Epithelial cell of prostate (primary cell): ENCODE data around the gene OCA2.
"Not testable (repeated sequence)": the region's sequence is repeated elsewhere in the genome, so short reads cannot be mapped to it uniquely, and the experiment has no call there.

Experiments used
- DNase-seq: peaks from one replicate; pipeline ENCODE4 v3.0.0-alpha.2; 2011; ENCODE audit warnings: low read depth, low spot score
- H3K27ac ChIP-seq: fragments of 450-650 bp; 2 replicates; pipeline ENCODE4 v1.5.1; 2017; ENCODE audit warnings: mild to moderate bottlenecking

The OCA2 gene

DNA sequence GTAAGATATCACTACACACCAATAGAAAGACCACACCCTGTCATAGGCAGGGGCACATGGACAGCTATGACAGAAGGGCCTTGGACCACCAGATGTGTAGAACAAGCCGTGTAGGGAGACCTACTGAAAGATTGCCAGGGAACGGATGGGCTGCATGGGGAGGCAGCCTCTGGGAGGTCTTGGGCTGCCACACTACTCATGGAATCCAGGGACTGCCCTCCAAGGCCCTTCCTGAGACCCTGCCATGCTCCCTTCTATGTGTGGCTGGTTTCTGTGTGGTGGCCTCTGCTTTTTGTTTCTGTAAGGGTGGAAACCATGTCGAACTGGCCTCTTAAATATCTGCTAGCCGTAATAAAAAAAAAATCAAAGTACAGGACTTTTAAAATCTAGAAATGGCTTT is 86.9 kb downstream of the OCA2 start:
- DNase-seq, result no peak
- H3K27ac ChIP-seq, result no peak overlapping the region

DNA sequence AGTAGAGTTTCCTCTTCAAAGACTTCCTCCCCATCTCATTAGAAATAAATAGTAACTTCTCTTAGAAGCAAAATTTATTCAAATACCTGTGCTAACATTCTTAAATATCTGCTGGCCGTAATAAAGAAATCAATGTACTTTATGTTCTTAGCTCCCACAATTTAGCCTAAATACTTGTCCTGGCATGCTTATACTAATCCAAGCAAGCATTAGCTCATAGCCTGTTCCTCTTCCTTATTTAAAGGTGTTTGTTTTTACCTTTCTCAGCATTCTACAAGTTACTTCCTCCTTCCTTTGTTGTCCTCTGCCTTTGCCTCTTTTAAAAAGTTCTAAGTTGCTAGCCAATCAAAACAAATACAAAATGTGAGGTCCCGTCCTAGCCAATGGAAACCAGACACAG is 90.9 kb downstream of the OCA2 start:
- not testable (repeated sequence) for H3K27ac ChIP-seq, DNase-seq

DNA sequence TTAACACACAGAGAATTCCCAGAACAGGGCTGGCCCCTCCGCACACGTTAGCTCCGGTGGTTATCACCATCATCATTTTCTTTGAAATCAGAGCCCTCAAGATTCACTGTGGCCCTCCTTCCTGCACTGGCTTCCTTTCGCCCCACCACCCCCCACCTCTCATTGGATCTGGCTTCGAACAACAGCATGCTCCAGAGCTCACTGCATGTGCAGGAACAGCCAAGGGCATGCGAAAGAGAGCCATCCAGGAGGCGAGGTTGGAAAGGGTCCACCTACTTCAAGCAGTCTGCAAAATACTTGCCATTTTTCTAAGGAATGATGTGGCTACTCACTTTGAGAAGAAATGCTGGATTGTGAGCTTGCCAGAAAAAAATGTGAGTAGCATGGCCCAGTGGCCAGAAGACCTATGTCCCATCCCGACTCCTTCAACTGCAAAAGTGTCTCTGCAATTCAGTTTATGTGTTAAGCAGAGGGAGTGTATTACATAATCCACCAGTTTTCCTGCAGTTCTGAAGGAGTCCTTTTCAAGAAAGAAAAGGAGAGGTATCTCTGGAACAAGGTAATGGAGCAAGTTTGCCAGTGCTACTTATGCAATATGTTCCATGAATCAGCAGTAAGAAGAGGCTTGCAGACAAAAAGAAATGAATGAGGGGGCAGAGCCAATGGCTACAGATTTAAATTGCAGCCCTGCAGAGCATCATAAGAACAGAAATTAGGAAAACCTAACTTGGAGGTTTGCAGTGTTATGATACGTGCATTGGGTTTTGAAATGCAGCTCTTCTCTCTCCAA is 92.8 kb downstream of the OCA2 start:
- no peak for DNase-seq
- no peak overlapping the region for H3K27ac ChIP-seq

DNA sequence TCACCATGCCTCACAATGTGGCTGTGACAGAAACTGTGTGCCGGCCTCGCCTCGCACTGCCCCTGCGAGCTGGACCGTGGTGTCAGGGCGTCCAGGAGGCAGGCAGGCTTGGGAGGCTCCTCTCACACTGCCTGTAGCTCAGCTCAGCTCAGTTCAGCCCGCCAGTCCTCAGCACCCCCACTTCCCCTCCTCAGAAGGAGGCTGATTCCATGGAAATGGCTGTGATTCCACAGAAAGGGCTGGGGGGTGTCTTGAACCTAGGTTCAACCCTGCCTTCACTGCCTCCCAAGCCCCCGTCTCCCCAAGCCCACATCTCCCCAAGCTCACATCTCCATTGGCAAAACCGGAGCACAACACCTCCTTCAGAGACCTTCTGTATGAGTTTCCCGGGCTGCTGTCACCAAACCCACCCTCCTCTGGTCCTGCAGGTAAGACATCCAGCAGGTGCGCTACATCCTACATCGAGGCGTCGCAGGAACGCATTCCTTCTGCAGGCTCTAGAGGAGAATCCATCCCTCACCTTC is 94.0 kb downstream of the OCA2 start:
- DNase-seq, result no peak
- H3K27ac ChIP-seq, result no peak overlapping the region

DNA sequence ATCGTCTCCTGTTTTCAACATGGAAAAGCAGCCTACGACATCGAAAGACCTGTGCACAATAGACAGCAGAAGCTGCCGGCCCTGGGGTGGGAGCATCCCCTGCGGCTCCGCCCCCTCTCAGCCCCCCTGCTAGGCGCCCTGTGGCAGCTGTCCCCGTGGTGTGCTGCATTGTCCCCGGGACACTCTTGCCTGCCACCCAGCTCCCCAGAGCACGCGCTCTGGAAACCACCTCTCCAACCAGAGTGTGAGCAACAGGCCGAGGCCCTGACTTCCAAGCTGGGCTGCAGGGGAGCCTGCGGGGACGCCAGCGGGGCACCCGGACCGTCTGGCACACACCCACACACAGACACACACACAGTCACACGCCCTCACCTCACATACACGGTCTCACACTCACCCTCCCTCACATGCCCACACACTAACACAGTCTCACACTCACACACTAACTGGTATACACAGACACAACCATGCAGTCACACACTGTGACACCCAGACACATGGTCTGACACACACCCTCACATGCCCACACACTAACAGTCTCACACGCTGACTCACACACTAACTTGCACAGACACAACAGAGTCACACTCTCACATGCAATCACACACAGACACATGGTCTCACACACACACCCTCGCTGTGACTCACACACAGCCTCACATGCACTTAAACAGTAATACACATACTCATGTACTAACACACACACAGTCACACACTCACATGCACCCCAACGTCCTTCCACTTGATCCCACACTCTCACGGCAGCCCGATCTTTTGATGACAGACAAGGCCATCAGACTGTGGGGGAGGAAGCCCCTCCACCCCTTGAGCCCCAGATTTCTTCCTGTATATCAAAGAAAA is 94.7 kb downstream of the OCA2 start:
- H3K27ac ChIP-seq, result no peak overlapping the region
- DNase-seq, result no peak

DNA sequence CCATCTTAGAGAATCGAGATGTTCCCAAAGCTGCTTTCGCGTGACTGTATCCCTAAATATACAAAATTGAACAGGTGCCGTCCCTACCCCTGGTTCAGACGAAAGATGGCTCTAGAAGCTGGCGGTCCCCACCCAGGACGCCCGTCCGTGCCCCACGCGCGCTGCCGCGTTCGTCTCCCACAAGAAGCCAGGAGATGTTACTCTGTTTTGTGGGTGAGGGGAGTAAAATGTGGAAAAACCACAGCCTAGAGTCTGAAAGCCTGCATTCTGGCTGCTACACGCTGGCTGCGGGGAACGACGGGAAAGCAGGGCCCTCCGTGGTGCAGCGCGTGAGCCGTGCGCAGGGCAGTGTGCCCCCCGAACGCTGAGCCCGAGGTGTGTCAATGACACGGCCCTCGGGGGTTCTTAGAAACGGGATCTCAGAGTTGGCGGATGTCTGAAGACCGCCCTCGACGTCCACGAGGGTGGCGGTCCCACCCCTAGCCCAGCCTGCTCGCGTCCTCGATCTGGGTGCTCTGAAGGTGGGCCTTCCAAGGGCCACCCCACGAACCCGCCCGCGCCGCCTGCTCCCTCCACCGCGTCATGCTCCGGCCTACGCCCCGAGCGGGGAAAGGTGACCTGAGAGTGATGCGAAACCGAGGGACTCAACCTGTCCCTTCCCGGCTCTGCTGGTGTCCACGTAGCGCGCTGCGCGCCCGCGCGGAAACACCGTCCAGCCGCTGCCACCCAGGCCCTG is 95.6 kb downstream of the OCA2 start:
- no peak overlapping the region for H3K27ac ChIP-seq
- no peak for DNase-seq

DNA sequence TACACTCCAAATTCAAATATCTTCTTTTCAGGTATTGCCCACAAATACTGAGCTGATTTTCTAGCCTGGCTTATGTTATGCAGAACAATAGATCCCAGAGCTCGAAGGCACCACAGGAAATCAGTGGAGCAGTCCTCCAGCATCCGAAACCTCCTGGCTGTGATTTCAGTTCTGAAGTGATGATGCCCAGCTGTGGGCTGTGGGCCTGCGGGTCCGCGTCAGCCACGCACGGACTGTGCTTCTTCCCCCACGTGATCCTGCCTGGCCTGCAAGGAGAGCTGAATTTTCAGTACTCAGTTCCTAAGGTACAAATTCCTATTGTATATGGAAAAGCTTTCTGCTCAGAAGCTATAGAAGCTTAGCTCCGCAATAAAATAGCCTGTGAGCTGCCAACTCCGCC is 96.2 kb downstream of the OCA2 start:
- H3K27ac ChIP-seq, result no peak overlapping the region
- no peak for DNase-seq

DNA sequence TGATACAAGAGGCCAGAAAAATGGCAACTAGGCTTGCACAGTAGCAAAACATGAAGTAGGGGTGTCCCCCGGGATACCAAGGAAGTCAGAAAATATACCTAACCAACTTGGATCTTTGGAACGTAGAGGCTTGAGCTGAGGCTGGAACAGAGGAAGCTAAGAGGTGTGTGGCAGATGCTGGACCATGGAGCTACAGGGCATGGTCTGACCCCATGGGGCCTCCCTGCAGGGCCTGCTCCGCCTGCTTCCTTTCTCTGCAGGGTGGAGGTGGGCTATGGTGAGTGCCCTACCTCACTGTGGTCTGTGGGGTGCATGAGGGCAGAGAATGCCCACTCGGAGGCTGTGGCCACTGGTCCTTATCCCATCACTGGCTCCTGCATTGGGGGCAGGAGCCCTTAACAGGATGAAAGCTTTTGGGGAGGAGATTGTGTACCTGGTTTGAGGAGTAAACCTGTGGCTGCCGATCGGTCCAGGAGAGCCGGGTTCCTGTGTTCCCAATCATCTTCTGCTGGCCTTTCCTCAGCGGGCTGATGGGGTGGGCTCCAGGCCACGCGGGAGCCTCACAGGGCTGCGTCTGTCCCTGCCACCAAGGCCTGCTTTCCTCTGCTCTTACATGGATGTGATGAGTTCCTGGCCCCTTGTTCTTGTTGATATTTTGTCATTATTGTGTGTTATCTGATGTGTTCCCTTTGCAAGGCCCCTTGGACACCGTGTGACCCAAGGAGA is 96.8 kb downstream of the OCA2 start:
- no peak overlapping the region for H3K27ac ChIP-seq
- DNase-seq, result no peak

DNA sequence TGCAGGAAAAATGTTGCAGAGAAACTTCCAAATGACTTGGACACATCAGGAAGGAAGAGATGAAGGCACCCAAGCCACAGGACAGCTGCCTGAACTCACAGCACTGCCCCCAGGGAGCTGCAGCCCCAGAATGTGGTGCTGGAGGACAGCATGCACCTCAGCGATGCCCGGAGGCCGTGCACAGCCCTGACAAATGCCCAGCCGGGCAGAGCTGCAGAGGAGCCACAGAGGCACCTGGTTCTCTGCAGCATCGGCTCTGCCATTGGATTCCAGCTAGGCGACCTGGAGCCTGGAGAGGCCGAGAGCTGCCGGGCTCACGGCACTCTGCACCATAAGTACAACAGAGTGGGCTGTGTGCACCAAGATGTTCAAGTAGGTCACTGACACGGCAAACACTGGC is 97.5 kb downstream of the OCA2 start:
- DNase-seq, result no peak
- no peak overlapping the region for H3K27ac ChIP-seq

DNA sequence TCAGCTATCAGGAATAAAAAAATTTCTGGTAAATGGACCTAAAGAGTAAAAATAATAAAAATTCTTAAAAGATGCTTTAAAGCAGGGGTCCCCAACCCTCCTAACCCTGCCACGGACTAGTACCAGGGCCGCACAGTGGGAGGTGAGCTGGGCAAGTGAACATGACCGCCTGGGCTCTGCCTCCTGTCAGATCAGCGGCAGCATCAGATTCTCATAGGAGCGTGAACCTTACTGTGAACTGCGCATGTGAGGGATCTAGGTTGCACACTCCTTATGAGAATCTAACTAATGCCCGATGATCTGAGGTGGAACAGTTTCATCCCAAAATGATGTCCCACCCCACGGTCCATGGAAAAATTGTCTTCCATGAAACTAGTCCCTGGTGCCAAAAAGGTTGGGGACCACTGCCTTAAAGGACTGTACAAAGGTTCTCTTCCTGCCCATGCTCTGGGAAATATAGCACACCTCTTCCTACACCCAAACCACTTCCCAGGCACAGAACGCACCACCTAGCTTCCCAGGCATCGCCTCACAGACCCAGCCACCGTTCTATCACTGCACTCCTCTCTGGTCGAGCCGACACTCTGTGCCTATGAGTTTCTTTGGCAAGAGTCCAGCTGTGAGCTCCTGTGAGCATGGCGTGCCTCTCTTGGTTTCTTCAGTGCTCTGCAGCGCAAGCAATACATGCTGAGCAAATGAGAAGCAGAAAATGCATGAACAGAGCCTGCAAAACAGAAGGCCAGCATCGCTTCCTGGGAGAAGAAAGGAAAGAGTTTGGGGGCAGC is 104.9 kb downstream of the OCA2 start:
- DNase-seq, result no peak
- no peak overlapping the region for H3K27ac ChIP-seq

DNA sequence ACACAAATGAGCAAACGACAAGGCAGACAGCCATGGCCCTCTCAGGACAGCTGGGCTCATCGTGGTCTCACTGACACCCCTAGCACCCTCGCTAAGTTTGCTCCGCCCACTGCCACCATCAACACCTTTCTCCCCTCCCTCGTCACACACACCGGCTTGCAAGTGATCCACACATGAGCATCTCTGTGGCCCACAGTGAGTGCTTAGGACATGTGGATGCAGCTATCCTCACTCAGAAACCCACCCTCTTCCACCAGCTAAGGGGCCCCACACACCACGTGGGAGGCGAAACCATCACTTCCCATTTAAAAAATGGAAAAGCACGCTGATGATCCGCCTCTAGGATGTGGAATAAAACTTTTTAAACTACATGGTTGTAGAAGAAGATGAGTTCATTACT is 105.6 kb downstream of the OCA2 start:
- no peak overlapping the region for H3K27ac ChIP-seq
- DNase-seq, result no peak

DNA sequence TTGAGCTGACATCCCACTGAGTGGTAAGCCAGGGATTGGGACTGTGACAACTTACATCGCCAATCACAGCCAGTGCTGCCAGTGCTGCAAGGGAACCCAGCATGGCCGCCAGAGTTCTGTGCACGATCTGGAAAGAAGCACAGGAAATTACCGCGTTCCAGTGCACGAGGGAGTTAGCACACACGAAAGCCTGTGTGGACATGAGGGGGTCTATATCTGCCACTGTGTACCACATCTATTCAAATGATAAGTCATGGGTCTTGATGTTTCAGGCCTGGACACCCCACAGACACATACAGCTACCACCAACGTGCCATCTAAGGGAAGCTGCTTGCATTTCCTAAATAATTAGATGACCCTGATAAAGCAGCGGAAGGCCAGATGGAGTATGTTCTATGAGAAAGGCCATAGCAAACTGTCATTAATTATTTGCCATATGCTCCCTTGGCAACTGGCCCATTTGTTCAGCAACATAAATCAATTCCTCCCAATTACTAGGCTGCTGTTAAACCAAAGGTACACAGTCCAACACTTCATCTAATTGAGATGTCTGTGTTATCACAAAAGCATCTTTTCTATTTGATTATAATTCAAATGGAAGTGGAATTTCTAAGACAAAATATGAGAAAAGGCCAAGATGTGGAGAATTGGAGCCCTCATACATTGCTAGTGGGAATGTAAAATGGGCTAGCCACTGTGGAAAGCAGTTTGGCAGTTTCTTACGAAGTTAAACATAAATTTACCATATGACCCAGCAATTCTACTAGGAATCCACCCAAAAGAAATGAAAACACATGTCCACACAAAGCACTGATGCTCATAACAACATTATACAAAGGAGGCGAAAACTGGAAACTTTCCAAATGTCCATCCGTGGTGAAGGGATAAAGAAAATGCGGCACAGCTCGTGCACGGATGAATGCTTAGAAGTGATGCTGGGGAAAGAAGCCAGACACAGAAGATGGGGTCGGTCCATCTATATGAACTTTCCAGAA is 108.3 kb downstream of the OCA2 start:
- H3K27ac ChIP-seq, result no peak overlapping the region
- no peak for DNase-seq

DNA sequence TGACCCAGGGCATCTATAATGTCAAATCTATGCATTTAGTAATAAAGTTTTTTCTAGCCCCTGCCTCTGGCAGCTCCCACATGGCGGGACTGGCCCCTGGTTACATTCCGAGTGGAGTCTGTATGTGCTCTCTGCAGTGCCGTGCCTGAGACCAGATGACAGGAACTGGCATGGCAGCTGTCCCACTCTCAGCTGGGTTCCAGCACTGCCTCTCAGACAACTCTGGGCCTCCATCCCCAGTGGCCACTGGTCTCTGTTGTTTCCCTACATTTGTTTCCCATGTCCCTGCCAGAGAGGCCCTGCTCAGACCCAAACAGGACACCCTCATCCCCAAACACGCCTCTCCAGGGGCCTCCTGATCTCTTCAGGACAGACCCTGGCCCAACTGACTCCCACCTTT is 109.3 kb downstream of the OCA2 start:
- no peak for DNase-seq
- no peak overlapping the region for H3K27ac ChIP-seq

DNA sequence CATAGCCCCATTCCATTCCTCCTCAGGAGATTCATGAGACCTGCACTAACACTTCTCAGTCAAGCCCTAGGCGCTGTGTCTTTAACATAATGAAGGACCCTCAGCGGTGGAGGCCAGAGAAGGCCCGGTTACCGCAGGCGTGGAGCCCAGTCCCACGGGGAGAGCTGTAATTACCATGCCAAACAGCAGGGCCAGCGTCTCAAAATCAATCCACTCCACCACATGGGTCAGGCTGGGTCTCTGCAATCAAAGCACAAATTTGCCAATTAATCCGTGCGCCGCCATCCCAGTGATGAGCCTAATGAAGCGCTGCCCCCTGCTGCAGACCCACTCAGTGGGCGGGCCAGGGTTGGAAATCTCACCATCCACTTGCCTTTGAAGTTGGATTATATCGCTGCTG is 109.7 kb downstream of the OCA2 start:
- no peak overlapping the region for H3K27ac ChIP-seq
- DNase-seq, result no peak

DNA sequence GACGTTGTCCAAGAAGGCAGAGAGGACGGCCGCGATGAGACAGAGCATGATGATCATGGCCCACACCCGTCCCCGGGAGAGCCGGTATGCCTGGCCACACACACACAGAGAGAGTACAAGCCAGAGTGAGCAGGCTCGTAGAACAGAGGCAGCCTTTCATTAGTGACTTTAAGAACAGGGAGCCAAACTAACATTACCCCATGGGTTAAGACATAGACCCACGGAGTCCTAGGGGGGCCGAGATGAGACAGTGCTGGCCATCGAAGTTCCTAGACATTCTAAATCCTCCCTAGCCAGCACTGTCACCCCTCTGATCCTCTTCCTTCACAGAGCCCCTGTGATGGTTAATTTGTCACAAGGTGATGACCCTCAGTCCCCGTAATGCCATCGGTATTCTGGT is 114.0 kb downstream of the OCA2 start:
- no peak overlapping the region for H3K27ac ChIP-seq
- no peak for DNase-seq

DNA sequence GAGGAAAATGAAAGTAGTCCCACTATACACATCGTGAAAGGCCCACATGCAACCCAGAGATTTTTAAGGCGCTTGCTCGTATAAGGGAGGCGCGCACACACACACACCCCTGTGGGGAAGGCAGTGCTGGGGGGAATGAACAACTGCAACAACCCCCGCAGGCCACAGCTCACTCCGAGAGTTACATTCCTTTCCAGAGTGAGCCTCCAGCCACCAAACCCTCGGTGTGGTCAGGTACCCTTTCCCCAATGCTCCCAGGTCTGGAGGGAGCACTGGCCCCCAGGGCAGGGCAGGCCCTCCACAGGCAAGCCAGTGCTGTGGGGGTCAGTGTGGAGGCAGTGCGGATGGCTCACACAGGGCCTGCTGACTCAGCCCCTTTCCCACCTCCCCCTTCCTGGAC is 115.6 kb downstream of the OCA2 start:
- no peak for DNase-seq
- no peak overlapping the region for H3K27ac ChIP-seq

DNA sequence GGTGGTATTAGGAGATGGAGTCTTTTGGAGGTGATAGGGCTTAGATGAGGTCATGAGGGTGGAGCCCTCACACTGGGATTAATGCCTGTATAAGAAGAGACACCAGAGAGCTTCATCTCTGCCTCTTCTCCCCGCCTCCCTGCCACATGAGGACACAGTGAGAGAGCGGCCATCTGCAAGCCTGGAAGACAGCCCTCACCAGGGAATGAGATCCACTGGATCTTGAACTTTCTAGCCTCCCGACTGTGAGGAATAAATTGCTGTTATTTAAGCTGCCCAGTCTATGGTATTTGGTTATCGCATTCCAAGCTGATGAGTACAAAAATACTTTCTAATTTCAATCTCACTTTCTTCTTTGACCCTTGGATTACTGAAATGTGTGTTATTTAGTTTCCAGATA is 121.4 kb downstream of the OCA2 start:
- no peak for DNase-seq
- H3K27ac ChIP-seq, result no peak overlapping the region

DNA sequence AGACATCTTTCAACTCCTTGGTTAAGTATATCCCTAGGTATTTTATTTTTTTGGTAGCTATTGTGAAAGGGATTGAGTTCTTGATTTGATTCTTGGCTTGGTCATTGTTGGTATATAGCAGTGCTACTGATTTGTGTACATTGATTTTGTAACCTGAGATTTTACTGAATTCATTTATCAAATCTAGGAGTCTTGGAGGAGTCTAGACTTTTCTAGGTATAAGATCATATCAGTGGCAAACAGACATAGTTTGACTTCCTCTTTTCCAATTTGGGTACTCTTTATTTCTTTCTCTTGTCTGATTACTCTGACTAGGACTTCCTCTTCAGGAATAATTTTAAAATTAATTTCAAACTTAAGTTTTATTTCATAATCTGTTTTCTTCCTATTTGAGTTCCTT is 125.2 kb downstream of the OCA2 start:
- DNase-seq, result no peak
- H3K27ac ChIP-seq, result no peak overlapping the region
